Placental epithelial cell (primary cell): ENCODE measurements around the gene RNF130. TPM values are rescaled to one million over a fixed set of nuclear protein-coding genes. Genes with fewer than 3 reads are reported as not detected.
A peak's percentile ranks its signal among the peaks of the same experiment; 100 is the strongest.

Experiments used
- small RNA-seq: library from RNA; depleted of rRNA; stranded (forward); fragments of <200 nt; gene quantifications from one replicate; pipeline ENCODE3, GENCODE V24; 2012
- total RNA-seq: library from RNA; depleted of rRNA; stranded (reverse); fragments of >200 nt; gene quantifications from 2 replicates; pipeline ENCODE4 v1.2.3, GENCODE V29; 2012

RNF130 gene
- total RNA-seq, result 6.6 and 13.3 TPM in 2 replicates

GRCh38 chr5:180071531-180072255 lies at the start of gene RNF130:
TSS of gene RNF130 (minus strand) at chr5:180071759. CDS start at chr5:180071702, 57 bp downstream.

GRCh38 chr5:179907556-179908324 lies 163.8 kb downstream of the RNF130 start, which contains the start of gene TBC1D9B:
TSS of gene TBC1D9B (minus strand) at chr5:179907897. CDS start at chr5:179907821, 76 bp downstream.

Small RNA genes within 50 kb of the gene (small RNA-seq; reads per million reads assigned to genes)
- 19.0 reads per million, percentile 96 among the genes with 10 or more reads in this experiment for gene MIR340

Other genes starting within 250 kb of the RNF130 start
- 6.2 and 26.7 TPM in 2 replicates for gene MRNIP, start 212.9 kb downstream of the RNF130 start, total RNA-seq
- gene TBC1D9B, start 163.9 kb downstream of the RNF130 start, total RNA-seq, result 64.0 and 96.6 TPM in 2 replicates
- gene RASGEF1C, start 137.5 kb upstream of the RNF130 start, total RNA-seq, result not detected in 2 replicates
- gene MAPK9, start 220.3 kb upstream of the RNF130 start, total RNA-seq, result 23.9 and 28.8 TPM in 2 replicates